ENCODE data around the gene ISG20. TPM values are rescaled to one million over a fixed set of nuclear protein-coding genes. Genes with fewer than 3 reads are reported as not detected.

ISG20 gene
- polyA plus RNA-seq, 3 donors: 8.3 to 22.4 (median 16.2) TPM

DNA sequence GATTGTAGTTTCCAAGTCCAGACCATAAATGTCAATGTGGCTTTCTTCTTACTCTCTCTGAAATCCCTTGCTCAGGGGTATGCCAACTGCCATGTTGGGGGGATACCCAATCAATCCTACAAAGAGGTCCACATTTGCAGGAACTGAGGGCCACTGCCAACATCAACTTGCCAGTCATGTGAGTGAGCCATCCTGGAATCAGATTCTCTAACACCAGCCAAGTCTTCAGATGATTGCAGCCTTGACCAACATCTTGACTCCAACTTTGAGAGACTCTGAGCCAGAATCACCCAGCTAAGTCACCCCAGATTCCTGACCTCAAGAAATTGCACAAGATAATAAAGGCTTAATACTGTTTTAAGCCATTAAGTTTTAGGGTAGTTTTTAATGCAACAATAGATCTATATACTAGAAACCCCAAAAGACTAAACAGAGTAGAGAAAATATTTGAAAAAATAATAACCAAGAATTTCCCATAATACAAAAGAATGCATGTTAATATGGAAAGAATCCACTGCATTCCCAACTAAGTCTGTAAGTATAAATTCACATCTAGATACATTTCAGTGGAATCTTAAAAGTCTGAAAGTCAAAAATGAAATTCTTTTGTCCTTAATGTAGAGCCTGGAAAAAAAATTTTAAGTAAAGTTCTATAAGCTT lies 22.4 kb downstream of the ISG20 start:
- no peak overlapping the region for H3K27ac ChIP-seq (ENCODE audit: low read depth, low read length)

DNA sequence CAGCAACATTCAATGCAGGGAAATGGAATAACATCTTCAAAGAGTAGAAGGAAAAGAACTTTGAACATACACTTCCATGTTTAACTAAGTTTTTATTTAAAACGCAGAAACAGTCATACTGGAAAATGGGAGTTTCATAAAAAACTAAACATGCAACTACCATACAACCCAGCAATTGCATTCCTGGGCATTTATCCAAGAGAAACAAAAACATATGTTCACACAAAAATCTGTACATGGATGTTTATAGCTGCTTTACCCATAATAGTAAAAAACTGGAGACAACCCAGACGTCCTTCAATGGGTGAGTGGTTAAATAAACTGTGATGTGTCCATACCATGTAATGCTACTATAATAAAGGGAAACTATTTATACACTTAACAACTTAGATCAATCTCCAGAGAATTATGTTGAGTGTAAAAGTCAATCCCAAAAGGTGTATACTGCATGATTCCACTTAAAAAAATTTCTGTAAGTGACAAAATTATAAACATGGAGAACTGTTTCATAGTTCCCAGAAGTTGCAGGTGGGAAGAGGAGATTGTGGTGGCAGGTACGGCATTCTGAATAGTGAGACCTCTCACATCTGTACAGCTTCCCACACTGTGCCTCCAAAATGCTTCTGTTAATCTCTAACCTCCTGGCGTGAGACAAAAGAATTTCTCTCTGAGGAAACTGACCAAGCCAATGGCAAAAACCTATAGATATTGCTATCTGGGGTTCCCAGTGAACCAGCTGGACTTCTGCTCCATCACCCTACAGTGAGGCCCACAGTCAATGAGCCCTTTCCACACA lies 23.1 kb downstream of the ISG20 start:
- no peak overlapping the region for H3K27ac ChIP-seq (ENCODE audit: low read depth, low read length)
- WGBS, 3 donors: 38 to 79% (median 73%) methylated on average over 4 of the region's 4 CpGs

DNA sequence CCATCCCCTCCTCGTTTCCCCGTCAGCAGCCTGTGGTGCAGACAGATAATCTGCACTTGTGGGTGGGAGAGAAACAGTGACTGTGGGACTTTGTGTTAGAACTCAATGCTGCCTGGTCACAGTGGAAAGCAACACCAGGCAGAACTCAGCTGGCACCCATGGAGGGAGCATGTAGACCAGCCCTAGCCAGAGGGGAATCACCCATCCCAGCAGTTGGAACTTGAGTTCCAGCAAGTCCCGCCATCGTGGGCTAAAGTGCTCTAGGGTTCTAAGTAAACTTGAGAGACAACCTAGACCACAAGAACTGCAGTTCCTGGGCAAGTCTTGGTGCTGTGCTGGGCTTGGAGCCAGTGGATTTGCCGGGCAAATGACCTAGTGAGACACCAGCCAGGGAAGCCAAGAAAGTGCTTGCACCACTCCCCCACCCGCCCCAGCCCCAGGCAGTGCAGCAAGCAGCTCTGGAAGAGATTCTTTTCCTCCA lies 24.4 kb downstream of the ISG20 start:
- no peak overlapping the region for H3K27ac ChIP-seq (ENCODE audit: low read depth, low read length)
- WGBS, 3 donors: 76 to 90% (median 85%) methylated on average over 6 of the region's 6 CpGs

DNA sequence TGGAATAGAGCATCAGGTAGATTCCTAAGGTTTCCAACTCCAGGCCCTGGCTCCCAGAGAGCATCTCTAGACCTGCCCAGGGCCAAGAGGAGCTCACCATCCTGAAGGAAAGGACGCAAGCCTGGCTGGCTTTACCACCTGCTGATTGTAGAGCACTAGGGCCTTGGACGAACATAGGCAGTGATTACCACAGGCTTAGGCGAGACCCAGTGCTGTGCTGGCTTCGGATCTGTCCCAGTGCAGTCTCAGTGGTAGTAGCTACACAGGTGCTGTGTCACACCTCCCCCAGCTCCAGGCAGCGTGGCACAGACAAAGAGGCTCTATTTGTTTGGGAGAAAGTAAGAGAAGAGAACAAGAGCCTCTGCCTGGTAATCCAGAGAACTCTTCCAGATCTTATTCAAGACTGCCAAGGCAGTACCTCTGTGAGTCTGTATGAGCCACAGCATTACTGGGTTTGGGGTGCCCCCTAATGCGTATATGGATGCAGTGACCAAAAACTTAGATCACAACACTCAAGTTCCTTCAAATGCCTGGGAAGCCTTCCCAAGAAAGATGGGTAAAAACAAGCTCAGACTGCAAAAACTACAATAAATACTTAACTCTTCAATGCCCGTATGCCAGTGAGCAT lies 25.4 kb downstream of the ISG20 start:
- no peak overlapping the region for H3K27ac ChIP-seq (ENCODE audit: low read depth, low read length)
- 84 to 88% (median 85%) methylated on average over 7 of the region's 7 CpGs for WGBS, 3 donors

DNA sequence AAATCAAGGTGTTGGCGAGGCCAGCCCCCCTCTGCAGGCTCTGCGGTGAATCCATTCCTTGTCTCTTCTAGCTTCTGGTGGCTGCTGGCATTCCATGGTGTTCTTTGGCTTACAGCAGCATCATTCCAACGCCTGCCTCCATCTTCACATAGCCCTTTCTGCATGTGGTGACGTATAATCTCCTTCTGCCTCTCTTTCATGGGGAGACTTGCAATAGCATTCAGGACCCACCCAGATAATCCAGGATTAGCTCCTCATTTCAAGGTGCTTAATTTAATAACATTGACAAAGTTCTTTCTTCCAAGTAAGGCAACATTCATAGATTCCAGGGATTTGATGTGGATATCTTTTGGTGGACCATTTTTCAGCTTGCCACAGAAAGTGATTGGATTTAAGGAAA lies 35.8 kb downstream of the ISG20 start:
- no peak overlapping the region for H3K27ac ChIP-seq (ENCODE audit: low read depth, low read length)
- 85 to 88% (median 88%) methylated on average over 4 of the region's 4 CpGs for WGBS, 3 donors

DNA sequence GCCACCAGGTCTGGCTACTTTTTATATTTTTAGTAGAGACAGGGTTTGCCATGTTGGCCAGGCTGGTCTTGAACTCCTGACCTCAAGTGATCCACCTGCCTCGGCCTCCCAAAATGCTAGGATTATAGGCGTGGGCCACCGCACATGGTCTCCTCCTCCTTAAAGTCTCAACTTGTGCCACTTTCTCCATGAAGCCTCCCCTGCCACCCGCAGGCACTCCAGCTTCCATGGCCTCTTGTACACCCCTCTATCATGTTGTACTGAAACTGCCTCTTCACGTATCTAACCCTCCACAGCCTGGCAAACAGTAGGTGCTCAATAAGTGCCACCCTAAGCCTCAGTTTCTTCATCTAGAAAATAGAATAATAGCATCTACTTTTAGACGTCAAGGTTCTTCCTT lies 39.9 kb downstream of the ISG20 start:
- WGBS, 3 donors: 91 to 95% (median 94%) methylated on average over 6 of the region's 6 CpGs
- no peak overlapping the region for H3K27ac ChIP-seq (ENCODE audit: low read depth, low read length)

DNA sequence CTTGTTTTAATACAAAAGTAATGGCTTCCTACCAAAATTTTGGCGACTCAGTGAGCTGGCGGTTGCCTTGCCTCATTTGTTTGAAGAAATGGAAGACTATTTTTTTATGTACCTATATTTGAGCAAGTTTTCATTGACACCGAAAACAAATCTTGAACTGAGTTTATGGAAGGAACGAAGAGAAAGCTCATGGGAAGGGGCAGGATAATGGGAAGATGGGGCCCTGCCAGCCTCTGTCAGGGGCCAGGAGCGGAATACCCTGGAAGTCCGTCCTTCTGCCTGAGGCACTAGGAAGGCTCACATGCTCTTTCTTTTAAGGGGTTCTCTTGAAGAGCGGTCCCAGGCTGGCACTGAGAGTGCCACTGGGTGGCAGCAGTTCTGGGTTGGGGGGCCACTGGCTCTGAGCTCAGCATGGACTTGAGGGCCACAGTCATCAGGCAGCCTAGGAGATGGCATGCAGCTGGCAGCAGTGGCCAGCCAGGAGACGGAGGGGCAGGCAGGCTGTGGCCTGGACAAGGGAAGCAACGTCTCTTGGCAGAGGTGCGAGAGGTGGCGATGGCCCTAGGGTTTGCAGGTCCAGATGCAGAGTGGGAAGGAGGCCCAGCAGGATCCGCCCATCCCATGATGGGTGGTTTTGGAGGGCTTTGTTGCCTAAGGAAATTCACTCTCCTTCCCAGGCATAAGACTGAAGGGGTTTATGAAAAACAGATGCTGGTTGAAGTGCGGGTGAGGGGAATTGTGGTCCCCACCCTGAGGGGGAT lies 41.6 kb downstream of the ISG20 start:
- H3K27ac ChIP-seq (ENCODE audit: low read depth, low read length): no peak overlapping the region
- 89 to 94% (median 90%) methylated on average over 13 of the region's 13 CpGs for WGBS, 3 donors

DNA sequence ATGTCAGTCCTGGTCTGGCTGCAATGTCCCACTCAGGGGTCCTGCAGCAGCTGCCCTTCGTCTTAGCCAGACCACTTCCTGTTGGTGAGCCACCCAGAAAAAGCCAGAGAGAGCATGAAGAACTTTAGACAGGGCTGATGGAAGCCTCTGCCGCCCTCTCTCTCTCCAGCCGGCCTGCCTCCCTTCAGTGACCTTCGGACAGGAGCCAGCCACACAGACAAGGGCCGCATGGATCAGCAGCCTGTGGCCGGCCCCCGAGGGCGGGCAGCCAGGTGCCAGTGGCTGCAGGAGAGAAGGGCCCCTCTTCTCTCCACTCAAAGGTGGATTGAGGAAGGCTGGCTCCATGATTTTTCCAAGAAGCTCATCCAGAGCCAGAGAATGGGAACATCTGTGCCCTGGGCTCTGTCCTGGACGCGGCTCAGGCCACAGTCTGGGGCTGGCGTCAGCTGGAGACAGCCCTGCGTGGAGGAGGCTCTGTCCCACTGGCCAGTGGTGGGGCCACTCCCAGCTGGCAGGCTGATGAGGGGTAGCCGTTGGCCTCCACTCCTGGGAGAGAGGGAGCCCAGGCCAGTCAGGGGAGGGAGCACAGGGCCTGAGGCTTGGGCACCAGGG lies 42.9 kb downstream of the ISG20 start:
- WGBS, 3 donors: 27 to 67% (median 57%) methylated on average over 13 of the region's 13 CpGs
- no peak overlapping the region for H3K27ac ChIP-seq (ENCODE audit: low read depth, low read length)

DNA sequence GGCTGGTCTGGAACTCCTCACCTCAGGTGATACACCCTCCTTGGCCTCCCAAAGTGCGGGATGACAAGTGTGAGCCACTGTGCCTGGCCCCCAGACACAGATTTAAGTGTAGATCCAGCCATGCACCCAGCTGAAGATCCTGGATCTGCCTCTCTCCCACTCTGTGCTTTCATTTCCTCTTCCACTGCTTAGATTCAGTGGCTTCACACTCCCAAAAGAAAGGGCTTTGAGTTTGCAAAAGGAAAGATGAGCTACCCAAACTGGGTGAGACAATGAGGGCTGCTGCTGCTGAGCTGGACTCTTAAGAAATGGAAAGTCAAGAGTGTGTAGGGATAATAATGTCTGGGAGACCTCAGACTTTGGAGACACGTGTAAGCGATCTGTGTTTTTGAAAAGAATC lies 45.5 kb downstream of the ISG20 start:
- H3K27ac ChIP-seq (ENCODE audit: low read depth, low read length): no peak overlapping the region
- WGBS, 3 donors: 60 to 64% (median 63%) methylated on average over 3 of the region's 3 CpGs

DNA sequence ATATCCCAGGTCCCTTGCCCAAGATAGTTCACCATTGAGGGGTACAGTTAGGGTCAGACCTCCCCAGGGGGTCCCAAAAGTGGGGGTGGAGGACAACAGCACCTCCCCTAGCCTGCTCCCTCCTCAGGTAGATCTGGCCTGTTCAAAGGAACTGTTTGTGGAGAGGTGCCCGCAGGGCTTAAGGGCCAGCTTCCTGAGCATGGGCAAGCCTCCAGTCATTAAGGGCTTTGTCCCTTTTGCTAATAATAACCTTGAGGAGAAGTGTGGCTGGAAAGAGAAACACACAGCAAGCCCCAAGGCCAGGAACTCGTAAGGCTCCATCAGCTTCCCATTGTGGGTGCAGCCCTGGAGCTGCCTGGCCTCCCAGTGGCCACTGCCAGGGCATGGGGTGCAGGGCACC lies 47.4 kb downstream of the ISG20 start:
- no peak overlapping the region for H3K27ac ChIP-seq (ENCODE audit: low read depth, low read length)
- 64 to 73% (median 71%) methylated on average over 2 of the region's 2 CpGs for WGBS, 3 donors

DNA sequence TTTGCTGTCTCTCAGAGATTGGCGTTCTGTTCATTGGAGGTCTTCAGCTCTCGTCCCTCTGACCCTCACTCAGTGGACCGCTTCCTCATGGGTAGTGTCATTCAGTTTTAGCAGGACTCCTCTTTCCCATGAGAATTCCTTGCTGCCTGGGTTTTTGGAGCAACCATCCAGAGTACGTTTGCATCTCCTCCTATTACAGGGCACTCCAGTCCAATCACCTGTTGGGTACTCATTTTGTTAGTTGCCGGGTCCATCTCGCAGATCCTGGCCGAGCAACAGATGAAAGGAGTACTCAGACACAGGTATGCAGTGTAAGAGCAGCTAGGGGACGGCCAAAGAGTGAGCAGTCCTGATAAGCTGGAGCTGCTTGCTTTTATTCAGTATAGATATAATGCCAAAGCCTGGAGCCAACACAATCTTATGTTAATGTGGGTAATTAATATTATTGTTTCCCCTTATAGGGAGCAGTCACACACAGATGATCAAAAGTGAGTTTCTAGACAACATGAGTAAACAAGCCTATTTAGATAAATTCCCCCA lies 49.6 kb downstream of the ISG20 start:
- WGBS, 3 donors: 83 to 87% (median 86%) methylated on average over 8 of the region's 8 CpGs
- no peak overlapping the region for H3K27ac ChIP-seq (ENCODE audit: low read depth, low read length)

DNA sequence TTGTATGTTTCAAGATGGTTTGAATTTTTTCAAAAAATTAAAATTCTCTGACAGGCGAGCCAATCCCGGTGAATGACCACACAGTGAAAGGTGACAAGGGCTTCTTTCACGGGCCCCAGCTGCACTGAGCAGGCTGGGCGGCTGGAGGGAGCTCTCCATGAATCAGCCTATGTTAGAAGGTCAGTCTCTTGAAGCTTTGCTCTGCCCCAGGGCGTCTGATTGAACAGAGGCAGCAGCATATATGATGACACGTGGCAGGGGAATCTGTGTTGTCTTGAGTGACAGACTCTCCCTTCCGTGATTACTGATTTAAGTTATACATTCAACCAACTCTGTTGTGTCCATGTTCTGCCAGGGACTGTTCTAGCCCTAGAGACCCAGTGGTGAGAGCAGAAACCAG lies 51.5 kb downstream of the ISG20 start:
- WGBS, 3 donors: 85 to 88% (median 87%) methylated on average over 7 of the region's 7 CpGs
- H3K27ac ChIP-seq (ENCODE audit: low read depth, low read length): no peak overlapping the region

DNA sequence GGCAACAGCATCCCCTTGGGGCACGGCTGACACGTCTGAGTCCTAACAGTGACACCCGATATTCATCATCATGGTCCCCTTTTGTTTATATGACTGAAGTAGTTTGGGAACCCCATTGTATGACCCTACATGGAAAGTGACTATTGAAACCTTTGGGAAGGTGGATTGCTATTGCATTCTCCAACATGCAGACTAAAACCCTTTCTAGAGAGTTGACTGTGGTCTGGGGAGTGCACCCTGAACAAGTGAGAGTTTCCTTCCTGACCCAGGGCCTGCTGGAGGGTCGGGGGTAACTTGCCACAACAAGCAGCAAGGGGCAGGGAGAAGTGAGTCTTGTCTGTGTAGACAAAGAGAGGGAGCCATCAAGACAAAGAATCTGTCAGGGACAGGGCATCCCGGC lies 54.4 kb downstream of the ISG20 start:
- 60 to 76% (median 68%) methylated on average over 5 of the region's 5 CpGs for WGBS, 3 donors
- no peak overlapping the region for H3K27ac ChIP-seq (ENCODE audit: low read depth, low read length)

DNA sequence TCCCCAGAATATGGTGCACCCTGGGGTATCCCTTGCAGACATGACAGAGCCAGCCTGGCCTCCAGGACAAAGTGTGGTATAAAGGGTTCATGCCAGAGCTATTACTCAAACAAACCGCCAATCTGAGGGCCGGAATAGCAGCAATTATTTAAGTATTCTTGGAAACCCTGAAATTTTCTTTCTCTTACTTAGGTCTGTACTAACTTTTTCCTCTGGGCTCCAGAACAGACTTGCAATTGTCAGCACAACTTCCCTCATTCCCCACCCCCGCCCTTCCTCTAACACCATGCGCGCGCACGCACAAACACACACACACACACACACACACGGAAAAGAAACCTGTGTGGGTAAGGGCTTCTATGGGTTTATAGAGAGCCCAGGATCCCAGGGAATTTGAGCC lies 56.3 kb downstream of the ISG20 start:
- H3K27ac ChIP-seq (ENCODE audit: low read depth, low read length): no peak overlapping the region
- 79 to 87% (median 84%) methylated on average over 8 of the region's 8 CpGs for WGBS, 3 donors

DNA sequence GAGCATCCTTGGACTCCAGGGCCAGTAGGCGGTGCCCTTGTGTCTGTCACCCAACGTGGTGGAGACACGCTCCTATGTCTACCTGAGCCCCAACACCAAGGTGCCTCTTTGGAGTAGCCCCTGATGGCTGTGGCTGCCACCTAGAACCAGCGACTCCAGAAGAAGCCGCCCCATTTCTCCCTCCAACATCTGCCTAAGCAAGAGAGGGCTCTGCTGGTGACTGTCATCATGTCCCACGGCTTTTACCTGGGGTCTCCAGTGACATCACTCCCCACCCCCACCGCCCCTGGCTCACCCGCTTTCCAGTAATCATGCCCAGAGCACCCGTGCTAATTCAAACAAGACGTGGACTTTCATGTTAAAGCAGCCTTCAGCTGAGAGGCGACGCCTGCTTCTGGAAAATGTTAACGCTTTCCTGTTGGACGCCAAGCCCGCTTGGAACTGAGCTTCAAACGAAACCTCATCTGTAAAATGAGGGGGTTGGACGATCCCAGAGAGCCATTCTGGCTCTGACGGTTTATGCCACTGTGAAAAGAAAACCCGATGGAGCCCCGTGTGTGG lies 57.0 kb downstream of the ISG20 start:
- 61 to 74% (median 63%) methylated on average over 20 of the region's 20 CpGs for WGBS, 3 donors
- H3K27ac ChIP-seq (ENCODE audit: low read depth, low read length): no peak overlapping the region

DNA sequence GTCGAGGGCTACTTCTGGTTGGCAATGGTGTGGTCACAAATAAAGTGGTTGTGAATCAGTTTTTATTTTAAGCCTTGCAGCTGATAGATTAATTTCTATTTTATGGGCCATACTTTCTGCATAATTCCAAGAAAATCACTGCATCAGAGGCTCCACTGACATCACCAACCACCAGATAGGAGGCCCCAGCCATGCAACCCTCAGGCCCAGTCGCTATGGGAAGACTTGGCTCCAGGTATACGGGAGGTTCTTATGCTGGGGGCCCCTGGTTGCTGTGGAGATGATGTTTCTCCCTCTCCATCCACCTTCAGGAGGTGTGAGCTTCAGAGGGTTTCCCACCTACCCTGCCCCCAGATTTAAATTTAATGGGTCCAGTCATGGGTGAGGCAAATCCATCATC lies 57.4 kb downstream of the ISG20 start:
- 70 to 88% (median 74%) methylated on average over 3 of the region's 3 CpGs for WGBS, 3 donors
- H3K27ac ChIP-seq (ENCODE audit: low read depth, low read length): no peak overlapping the region

DNA sequence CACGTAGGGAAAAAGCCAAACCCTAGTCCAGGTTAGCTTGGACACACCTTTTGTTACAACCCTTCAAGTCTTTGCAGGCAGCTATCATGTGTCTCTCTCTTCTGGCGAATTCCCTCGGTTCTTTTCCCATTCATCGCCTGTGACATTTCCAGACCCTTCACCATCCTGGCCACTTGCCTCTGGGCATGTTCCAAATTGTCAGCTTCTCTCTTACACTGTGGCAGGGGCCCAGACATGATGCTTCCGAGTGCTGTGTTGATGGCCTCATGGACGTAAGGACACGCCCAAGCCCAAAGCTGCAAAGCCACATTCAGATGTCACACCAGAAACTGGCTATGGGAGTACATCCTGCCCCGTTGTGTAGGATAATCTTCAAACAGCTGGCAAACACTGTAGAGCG lies 58.5 kb downstream of the ISG20 start:
- no peak overlapping the region for H3K27ac ChIP-seq (ENCODE audit: low read depth, low read length)
- 79 to 81% (median 80%) methylated on average over 9 of the region's 9 CpGs for WGBS, 3 donors

DNA sequence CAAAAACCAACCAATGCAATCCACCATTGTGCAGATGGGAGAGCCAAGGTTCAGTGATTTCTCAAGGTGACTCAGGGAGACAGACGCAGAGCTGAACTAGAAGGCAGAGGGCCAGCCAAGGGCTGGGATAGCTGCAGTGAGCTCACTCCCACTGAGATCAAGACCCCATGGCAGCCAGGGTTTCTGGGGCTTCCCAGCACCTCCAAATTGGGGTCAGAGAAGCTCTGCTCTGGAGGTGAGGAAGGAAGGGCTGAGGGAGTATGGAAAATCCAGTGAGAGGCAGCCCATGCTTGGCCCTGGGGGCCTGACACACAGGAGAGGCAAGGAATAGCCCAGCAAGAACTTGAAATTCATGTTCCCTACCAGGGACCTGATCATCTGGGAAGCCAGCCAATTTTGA lies 61.0 kb downstream of the ISG20 start:
- no peak overlapping the region for H3K27ac ChIP-seq (ENCODE audit: low read depth, low read length)
- 78 to 86% (median 81%) methylated on average over 1 of the region's 1 CpG for WGBS, 3 donors
